Liver (tissue), 3 donors: ENCODE measurements around the gene MVP.

Experiments used
- CTCF ChIP-seq: fragments of 150-350 bp; IDR thresholded peaks from 2 replicates; pipeline ENCODE4 v1.5.1; 2017; ENCODE audit warnings: improper control_type of control experiment, low read depth, low read length; ENCODE audit not compliant: missing input control
- EGR1 ChIP-seq, 2 donors: IDR thresholded peaks; 2 replicates each; pipeline ENCODE4 v1.6.1; 2016 to 2018; ENCODE audit warnings: antibody characterized with exemption in 2 of 2, low read depth in 2 of 2
- FOXA1 ChIP-seq: IDR thresholded peaks from 2 replicates; pipeline ENCODE4 v1.6.1; 2016; ENCODE audit warnings: antibody characterized with exemption
- GABPA ChIP-seq, 2 donors: IDR thresholded peaks in 1 of 2; conservative IDR thresholded peaks in 1 of 2; 2 replicates each; pipeline ENCODE4 v1.6.1; 2016; ENCODE audit warnings: antibody characterized with exemption in 2 of 2, mild to moderate bottlenecking in 1 of 2, moderate library complexity in 1 of 2
- MAX ChIP-seq: IDR thresholded peaks from 2 replicates; pipeline ENCODE4 v1.6.1; 2016; ENCODE audit warnings: antibody characterized with exemption
- RAD21 ChIP-seq, 2 donors: IDR thresholded peaks; 2 replicates each; pipeline ENCODE4 v1.6.1; 2016; ENCODE audit warnings: antibody characterized with exemption in 2 of 2, mild to moderate bottlenecking in 2 of 2
- YY1 ChIP-seq: IDR thresholded peaks from 2 replicates; pipeline ENCODE4 v1.6.1; 2016; ENCODE audit warnings: antibody characterized with exemption, mild to moderate bottlenecking
- TF ChIP-seq, protein P1 (sequence below): IDR thresholded peaks from 2 replicates; pipeline ENCODE4 v1.6.1; 2016; ENCODE audit warnings: antibody characterized with exemption
- donor health status: healthy.
- donor health status: healthy.

GRCh38 chr16:29857133-29857760 lies 37.0 kb downstream of the MVP start:
- no peak for TF ChIP-seq CTCF
- no peak for TF ChIP-seq RAD21 (IDR thresholded peaks at IDR 0.05)
- TF ChIP-seq EGR1 (IDR thresholded peaks at IDR 0.05; ENCODE audit: low read depth in 2 of 2): no peak
- TF ChIP-seq MAX: no peak
- no peak for TF ChIP-seq YY1
- no peak for TF ChIP-seq FOXA1
- no peak for TF ChIP-seq GABPA (IDR thresholded peaks at IDR 0.05 in 1 of 2, conservative IDR thresholded peaks at IDR 0.05 in 1 of 2)
- TF ChIP-seq, protein P1, sequence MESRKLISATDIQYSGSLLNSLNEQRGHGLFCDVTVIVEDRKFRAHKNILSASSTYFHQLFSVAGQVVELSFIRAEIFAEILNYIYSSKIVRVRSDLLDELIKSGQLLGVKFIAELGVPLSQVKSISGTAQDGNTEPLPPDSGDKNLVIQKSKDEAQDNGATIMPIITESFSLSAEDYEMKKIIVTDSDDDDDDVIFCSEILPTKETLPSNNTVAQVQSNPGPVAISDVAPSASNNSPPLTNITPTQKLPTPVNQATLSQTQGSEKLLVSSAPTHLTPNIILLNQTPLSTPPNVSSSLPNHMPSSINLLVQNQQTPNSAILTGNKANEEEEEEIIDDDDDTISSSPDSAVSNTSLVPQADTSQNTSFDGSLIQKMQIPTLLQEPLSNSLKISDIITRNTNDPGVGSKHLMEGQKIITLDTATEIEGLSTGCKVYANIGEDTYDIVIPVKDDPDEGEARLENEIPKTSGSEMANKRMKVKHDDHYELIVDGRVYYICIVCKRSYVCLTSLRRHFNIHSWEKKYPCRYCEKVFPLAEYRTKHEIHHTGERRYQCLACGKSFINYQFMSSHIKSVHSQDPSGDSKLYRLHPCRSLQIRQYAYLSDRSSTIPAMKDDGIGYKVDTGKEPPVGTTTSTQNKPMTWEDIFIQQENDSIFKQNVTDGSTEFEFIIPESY: no peak
